ENCODE data around the gene LMTK3. TPM values are rescaled to one million over a fixed set of nuclear protein-coding genes. Genes with fewer than 3 reads are reported as not detected.

Gene LMTK3
- polyA plus RNA-seq, 1 donor (not counting 4 experiments of a cell fraction or from before 2014, with no cell fraction given) = 0.51 TPM

GRCh38 chr19:48466561-48467325, 44.9 kb downstream of the LMTK3 start:
- Histone ChIP-seq H3K4me2 (ENCODE audit: control insufficient read depth, extremely low read depth, insufficient read depth, low read depth, low read length) (no peak overlapping the region), H3K27me3 (ENCODE audit: control insufficient read depth, extremely low read depth, insufficient read depth, low read length) (no peaks in the 10 kb centered on the region), H4K20me1 (ENCODE audit: control insufficient read depth, extremely low read depth, insufficient read depth, low read length) (peaks cover under 1% of the 10 kb centered on the region), H2AFZ (ENCODE audit: control insufficient read depth, low read length) (no peak overlapping the region), H3K27ac (ENCODE audit: control insufficient read depth, insufficient read depth, low read length) (no peak overlapping the region), H3K9me1 (ENCODE audit: control insufficient read depth, extremely low read depth, insufficient read depth, low read length) (no peaks in the 10 kb centered on the region), H3K9ac (ENCODE audit: control insufficient read depth, extremely low read depth, insufficient read depth, low read length) (no peak overlapping the region), H3K36me3 (ENCODE audit: control insufficient read depth in 2 of 2, extremely low read depth in 1 of 2, insufficient read depth in 2 of 2, low read length in 2 of 2) (peaks cover 13 to 14% of the 10 kb centered on the region in 2 experiments), H3K4me3 (ENCODE audit: control insufficient read depth in 2 of 3, extremely low read depth in 1 of 3, insufficient read depth in 2 of 3, low read depth in 1 of 3, low read length in 3 of 3) (no peak overlapping the region), H3K9me3 (ENCODE audit: control insufficient read depth, low read depth, low read length) (no peaks in the 10 kb centered on the region), H3K4me1 (ENCODE audit: control insufficient read depth, extremely low read depth, insufficient read depth, low read length) (peaks cover 10% of the 10 kb centered on the region), H3K79me2 (ENCODE audit: control insufficient read depth, insufficient read depth, low read length) (peaks cover 14% of the 10 kb centered on the region)
- FAIRE-seq (no peak), DNase-seq (ENCODE audit: low read depth, low spot score) (no peak)
- TF ChIP-seq EZH2 (IDR thresholded peaks at IDR 0.05; ENCODE audit: low read length) (no peak), CTCF (optimal IDR thresholded peaks at IDR 0.05 in 1 of 3, IDR thresholded peaks at IDR 0.05 in 1 of 3, conservative IDR thresholded peaks at IDR 0.05 in 1 of 3; ENCODE audit: extremely low read depth in 1 of 3, insufficient read depth in 2 of 3, low read length in 3 of 3) (no peak)
- dilution Hi-C loops (cut with MboI; ENCODE audit: extremely low pct_ligation_motif_present, low sequenced_read_pairs) = no loop called here

GRCh38 chr19:48465215-48465614, 46.4 kb downstream of the LMTK3 start:
- no peaks in the 10 kb centered on the region for H3K9me1 ChIP-seq (ENCODE audit: control insufficient read depth, extremely low read depth, insufficient read depth, low read length)
- H2AFZ ChIP-seq (ENCODE audit: control insufficient read depth, low read length) = no peak overlapping the region
- dilution Hi-C loops (cut with MboI; ENCODE audit: extremely low pct_ligation_motif_present, low sequenced_read_pairs) = no loop called here
- no peak overlapping the region for H3K27ac ChIP-seq (ENCODE audit: control insufficient read depth, insufficient read depth, low read length)
- TF ChIP-seq EZH2 (IDR thresholded peaks at IDR 0.05; ENCODE audit: low read length) = no peak
- no peak for TF ChIP-seq CTCF (optimal IDR thresholded peaks at IDR 0.05 in 1 of 3, IDR thresholded peaks at IDR 0.05 in 1 of 3, conservative IDR thresholded peaks at IDR 0.05 in 1 of 3; ENCODE audit: extremely low read depth in 1 of 3, insufficient read depth in 2 of 3, low read length in 3 of 3)
- H3K9ac ChIP-seq (ENCODE audit: control insufficient read depth, extremely low read depth, insufficient read depth, low read length) = no peak overlapping the region
- no peaks in the 10 kb centered on the region for H4K20me1 ChIP-seq (ENCODE audit: control insufficient read depth, extremely low read depth, insufficient read depth, low read length)
- FAIRE-seq (peak; percentile 49), DNase-seq (ENCODE audit: low read depth, low spot score) (no peak)
- no peak overlapping the region for H3K4me2 ChIP-seq (ENCODE audit: control insufficient read depth, extremely low read depth, insufficient read depth, low read depth, low read length)
- H3K9me3 ChIP-seq (ENCODE audit: control insufficient read depth, low read depth, low read length) = no peaks in the 10 kb centered on the region
- peaks cover 4% of the 10 kb centered on the region for H3K79me2 ChIP-seq (ENCODE audit: control insufficient read depth, insufficient read depth, low read length)
- peaks cover 6% of the 10 kb centered on the region for H3K4me1 ChIP-seq (ENCODE audit: control insufficient read depth, extremely low read depth, insufficient read depth, low read length)
- H3K36me3 ChIP-seq (ENCODE audit: control insufficient read depth in 2 of 2, extremely low read depth in 1 of 2, insufficient read depth in 2 of 2, low read length in 2 of 2) = no peaks in the 10 kb centered on the region
- no peaks in the 10 kb centered on the region for H3K27me3 ChIP-seq (ENCODE audit: control insufficient read depth, extremely low read depth, insufficient read depth, low read length)
- H3K4me3 ChIP-seq (ENCODE audit: control insufficient read depth in 2 of 3, extremely low read depth in 1 of 3, insufficient read depth in 2 of 3, low read depth in 1 of 3, low read length in 3 of 3) = no peak overlapping the region

Data from keratinocyte (primary cell).